DND-41 (cell line): ENCODE results near the gene TCF4.

Experiments used
- ATAC-seq: fragments of 200-7000 bp; cut with Tn5 transposase; 3 replicates; pipeline ENCODE4 v1.9.1; 2021; ENCODE audit warnings: low read depth; ENCODE audit not compliant: insufficient read depth
- DNase-seq: peaks from one replicate; pipeline ENCODE4 v3.0.0-alpha.2; 2020
- H2AFZ ChIP-seq: 2 replicates; pipeline ENCODE4 v1.6.0; 2012; ENCODE audit warnings: low read depth, low read length
- H3K27ac ChIP-seq: 2 replicates; pipeline ENCODE4 v1.5.1; 2012; ENCODE audit warnings: low read length, inconsistent platforms
- H3K27me3 ChIP-seq: fragments of 200-600 bp; sonication (generic); 2 replicates; pipeline ENCODE4 v1.6.0; 2012; ENCODE audit warnings: low read length, mild to moderate bottlenecking, inconsistent platforms; ENCODE audit not compliant: insufficient read depth, poor library complexity
- H3K36me3 ChIP-seq: 2 replicates; pipeline ENCODE4 v1.5.1; 2012; ENCODE audit warnings: low read length, inconsistent platforms; ENCODE audit not compliant: insufficient read depth
- H3K4me1 ChIP-seq: 2 replicates; pipeline ENCODE4 v1.5.1; 2012; ENCODE audit warnings: mild to moderate bottlenecking, low read length; ENCODE audit not compliant: insufficient read depth
- H3K4me2 ChIP-seq: 2 replicates; pipeline ENCODE4 v1.6.0; 2012; ENCODE audit warnings: mild to moderate bottlenecking, moderate library complexity, low read length, inconsistent platforms; ENCODE audit not compliant: insufficient read depth
- H3K4me3 ChIP-seq, 2 experiments: fragments of 200-600 bp in 1 of 2; shearing (Covaris generic) in 1 of 2; 2 replicates each; pipeline ENCODE4 v1.5.1; 2012 to 2016; ENCODE audit warnings: inconsistent platforms in 2 of 2, low read length in 2 of 2, mild to moderate bottlenecking in 2 of 2, low read depth in 1 of 2, moderate library complexity in 1 of 2
- H3K79me2 ChIP-seq: 2 replicates; pipeline ENCODE4 v1.6.0; 2012; ENCODE audit warnings: low read length, inconsistent platforms; ENCODE audit not compliant: insufficient read depth
- H3K9ac ChIP-seq: 2 replicates; pipeline ENCODE4 v1.6.0; 2012; ENCODE audit warnings: low read depth, mild to moderate bottlenecking, inconsistent platforms, low read length, moderate library complexity
- H3K9me3 ChIP-seq: 2 replicates; pipeline ENCODE4 v1.5.1; 2012; ENCODE audit warnings: low read length, moderate library complexity, mild to moderate bottlenecking, inconsistent platforms; ENCODE audit not compliant: insufficient read depth, severe bottlenecking
- H4K20me1 ChIP-seq: 2 replicates; pipeline ENCODE4 v1.6.0; 2012; ENCODE audit warnings: low read length; ENCODE audit not compliant: insufficient read depth
- EZH2 ChIP-seq: IDR thresholded peaks from 3 replicates; pipeline ENCODE4 v1.6.1; 2012; ENCODE audit warnings: borderline replicate concordance, low read depth, mild to moderate bottlenecking, moderate library complexity, low read length, inconsistent platforms; ENCODE audit not compliant: severe bottlenecking
- TF ChIP-seq, protein P1 (sequence below): IDR thresholded peaks from 2 replicates; pipeline ENCODE4 v1.5.1; 2012; ENCODE audit warnings: borderline replicate concordance, low read length, moderate library complexity, mild to moderate bottlenecking; ENCODE audit not compliant: poor library complexity, severe bottlenecking; ENCODE audit errors: extremely low read depth

Gene TCF4

GRCh38 chr18:55404832-55405465 lies 183.0 kb downstream of the TCF4 start:
- H2AFZ ChIP-seq, result no peak overlapping the region
- no peak overlapping the region for H3K27ac ChIP-seq
- H3K9ac ChIP-seq, result no peak overlapping the region
- no peaks in the 10 kb centered on the region for H3K4me1 ChIP-seq
- H3K36me3 ChIP-seq, result no peaks in the 10 kb centered on the region
- no peak overlapping the region for H3K4me2 ChIP-seq
- no peak overlapping the region for H3K4me3 ChIP-seq
- H3K27me3 ChIP-seq, result no peaks in the 10 kb centered on the region
- no peaks in the 10 kb centered on the region for H3K9me3 ChIP-seq
- no peaks in the 10 kb centered on the region for H3K79me2 ChIP-seq
- TF ChIP-seq EZH2, result no peak
- TF ChIP-seq, protein P1, sequence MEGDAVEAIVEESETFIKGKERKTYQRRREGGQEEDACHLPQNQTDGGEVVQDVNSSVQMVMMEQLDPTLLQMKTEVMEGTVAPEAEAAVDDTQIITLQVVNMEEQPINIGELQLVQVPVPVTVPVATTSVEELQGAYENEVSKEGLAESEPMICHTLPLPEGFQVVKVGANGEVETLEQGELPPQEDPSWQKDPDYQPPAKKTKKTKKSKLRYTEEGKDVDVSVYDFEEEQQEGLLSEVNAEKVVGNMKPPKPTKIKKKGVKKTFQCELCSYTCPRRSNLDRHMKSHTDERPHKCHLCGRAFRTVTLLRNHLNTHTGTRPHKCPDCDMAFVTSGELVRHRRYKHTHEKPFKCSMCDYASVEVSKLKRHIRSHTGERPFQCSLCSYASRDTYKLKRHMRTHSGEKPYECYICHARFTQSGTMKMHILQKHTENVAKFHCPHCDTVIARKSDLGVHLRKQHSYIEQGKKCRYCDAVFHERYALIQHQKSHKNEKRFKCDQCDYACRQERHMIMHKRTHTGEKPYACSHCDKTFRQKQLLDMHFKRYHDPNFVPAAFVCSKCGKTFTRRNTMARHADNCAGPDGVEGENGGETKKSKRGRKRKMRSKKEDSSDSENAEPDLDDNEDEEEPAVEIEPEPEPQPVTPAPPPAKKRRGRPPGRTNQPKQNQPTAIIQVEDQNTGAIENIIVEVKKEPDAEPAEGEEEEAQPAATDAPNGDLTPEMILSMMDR, result no peak
- H4K20me1 ChIP-seq, result no peaks in the 10 kb centered on the region
- no peak for DNase-seq
- no peak for ATAC-seq

- Histone ChIP-seq H2AFZ (no peak overlapping the region), H3K27me3 (no peaks in the 10 kb centered on the region), H3K9ac (no peak overlapping the region), H3K27ac (no peak overlapping the region), H3K9me3 (no peaks in the 10 kb centered on the region), H3K79me2 (no peaks in the 10 kb centered on the region), H3K36me3 (no peaks in the 10 kb centered on the region), H3K4me1 (no peaks in the 10 kb centered on the region), H4K20me1 (no peaks in the 10 kb centered on the region), H3K4me3 (no peak overlapping the region), H3K4me2 (no peak overlapping the region)
- TF ChIP-seq, protein P1, result no peak
- no peak for TF ChIP-seq EZH2
- ATAC-seq, result no peak
- no peak for DNase-seq
Measured at GRCh38 chr18:55404136-55404830, 183.7 kb downstream of the TCF4 start.

- no peaks in the 10 kb centered on the region for H3K4me1 ChIP-seq
- ATAC-seq, result no peak
- no peaks in the 10 kb centered on the region for H4K20me1 ChIP-seq
- no peaks in the 10 kb centered on the region for H3K27me3 ChIP-seq
- H3K9me3 ChIP-seq, result no peaks in the 10 kb centered on the region
- H3K36me3 ChIP-seq, result no peaks in the 10 kb centered on the region
- DNase-seq, result no peak
- no peak overlapping the region for H3K4me2 ChIP-seq
- no peak overlapping the region for H3K4me3 ChIP-seq
- H3K9ac ChIP-seq, result no peak overlapping the region
- H3K79me2 ChIP-seq, result no peaks in the 10 kb centered on the region
- no peak for TF ChIP-seq EZH2
- TF ChIP-seq, protein P1, result no peak
- H3K27ac ChIP-seq, result no peak overlapping the region
- no peak overlapping the region for H2AFZ ChIP-seq
Measured at GRCh38 chr18:55403421-55403949, 184.5 kb downstream of the TCF4 start.
